BLaER1 treated with 17β-estradiol and CSF1 and Interleukin-3, amounts not matched to agents 10 nM and 100 nM (cell line): ENCODE results near the gene APBA1.

ENCODE experiments used
- H3K27ac ChIP-seq, 11 experiments: shearing (Covaris generic); formaldehyde crosslinking; 2 replicates each; pipeline ENCODE4 v1.8.1; 2022
- H3K27me3 ChIP-seq, 11 experiments: shearing (Covaris generic); formaldehyde crosslinking; 2 replicates each; pipeline ENCODE4 v1.8.1; 2022
- H3K36me3 ChIP-seq, 11 experiments: shearing (Covaris generic); formaldehyde crosslinking; 2 replicates each; pipeline ENCODE4 v1.8.1; 2022
- H3K4me1 ChIP-seq, 10 experiments: shearing (Covaris generic); formaldehyde crosslinking; 2 replicates each; pipeline ENCODE4 v1.8.1; 2022
- H3K4me2 ChIP-seq, 11 experiments: shearing (Covaris generic); formaldehyde crosslinking; 2 replicates each; pipeline ENCODE4 v1.8.1; 2022
- H3K4me3 ChIP-seq, 10 experiments: shearing (Covaris generic); formaldehyde crosslinking; 2 replicates each; pipeline ENCODE4 v1.8.1; 2022
- H3K9ac ChIP-seq, 11 experiments: shearing (Covaris generic); formaldehyde crosslinking; 2 replicates each; pipeline ENCODE4 v1.8.1; 2022
- H3K9me3 ChIP-seq, 11 experiments: shearing (Covaris generic); formaldehyde crosslinking; replicated peaks in 1 of 11; 2 replicates each; pipeline ENCODE4 v1.8.1; 2022
- H4K20me1 ChIP-seq, 11 experiments: shearing (Covaris generic); formaldehyde crosslinking; 2 replicates each; pipeline ENCODE4 v1.8.1; 2022
- Cebpa-rat ChIP-seq, 11 experiments: shearing (Covaris generic); IDR thresholded peaks; 2 replicates each; pipeline ENCODE4 v1.8.1; 2022

The APBA1 gene

GRCh38 chr9:69471433-69471832 is 200.7 kb downstream of the APBA1 start:
- H3K36me3 ChIP-seq: peaks cover 0 to 71% (median 15%) of the 10 kb centered on the region in 11 experiments; a peak in 13 of 22 replicates
- TF ChIP-seq Cebpa-rat (IDR thresholded peaks at IDR 0.05): no peak
- H3K4me3 ChIP-seq: no peak overlapping the region
- H3K9ac ChIP-seq: peak overlapping the region in 4 of 11 experiments; percentile 29 to 47 (median 30); a peak in 4 of 22 replicates
- no peaks in the 10 kb centered on the region; a peak in 1 of 22 replicates for H3K9me3 ChIP-seq
- peak overlapping the region in 7 of 11 experiments; percentile 22 to 92 (median 79); a peak in 13 of 22 replicates for H3K4me2 ChIP-seq
- no peaks in the 10 kb centered on the region for H3K27me3 ChIP-seq
- peaks cover 30 to 100% (median 99%) of the 10 kb centered on the region in 10 experiments for H3K4me1 ChIP-seq
- H4K20me1 ChIP-seq: no peaks in the 10 kb centered on the region
- H3K27ac ChIP-seq: peak overlapping the region in 7 of 11 experiments; percentile 7 to 77 (median 70); a peak in 12 of 22 replicates

GRCh38 chr9:69470186-69470977 is 201.8 kb downstream of the APBA1 start:
- Histone ChIP-seq H3K36me3 (peaks cover 0 to 77% (median 21%) of the 10 kb centered on the region in 11 experiments; a peak in 13 of 22 replicates), H3K4me2 (peak overlapping the region in 9 of 11 experiments; percentile 13 to 92 (median 76); a peak in 16 of 22 replicates), H4K20me1 (no peaks in the 10 kb centered on the region), H3K27me3 (no peaks in the 10 kb centered on the region), H3K9me3 (no peaks in the 10 kb centered on the region; a peak in 1 of 22 replicates), H3K27ac (peak overlapping the region in 7 of 11 experiments; percentile 15 to 77 (median 70); a peak in 13 of 22 replicates), H3K4me3 (no peak overlapping the region; a peak in 1 of 20 replicates), H3K9ac (peak overlapping the region in 4 of 11 experiments; percentile 4 to 68 (median 56); a peak in 8 of 22 replicates), H3K4me1 (peaks cover 19 to 100% (median 99%) of the 10 kb centered on the region in 10 experiments)
- no peak for TF ChIP-seq Cebpa-rat (IDR thresholded peaks at IDR 0.05)

GRCh38 chr9:69469136-69469535 is 203.0 kb downstream of the APBA1 start:
- Histone ChIP-seq H3K4me1 (peaks cover 9 to 100% (median 97%) of the 10 kb centered on the region in 10 experiments; a peak in 17 of 20 replicates), H3K9ac (peak overlapping the region in 6 of 11 experiments; percentile 6 to 70 (median 60); a peak in 10 of 22 replicates), H3K9me3 (no peaks in the 10 kb centered on the region; a peak in 1 of 22 replicates), H3K36me3 (peaks cover 0 to 82% (median 24%) of the 10 kb centered on the region in 11 experiments; a peak in 13 of 22 replicates), H4K20me1 (no peaks in the 10 kb centered on the region), H3K27me3 (no peaks in the 10 kb centered on the region), H3K4me2 (peak overlapping the region; percentile 21 to 92 (median 71); a peak in 18 of 22 replicates), H3K4me3 (peak overlapping the region in 2 of 10 experiments; percentile 21 to 37; a peak in 2 of 20 replicates), H3K27ac (peak overlapping the region in 8 of 11 experiments; percentile 47 to 77 (median 66); a peak in 16 of 22 replicates)
- no peak for TF ChIP-seq Cebpa-rat (IDR thresholded peaks at IDR 0.05)

GRCh38 chr9:69468380-69468779 is 203.8 kb downstream of the APBA1 start:
- Histone ChIP-seq H3K4me1 (peaks cover 14 to 100% (median 97%) of the 10 kb centered on the region in 10 experiments; a peak in 19 of 20 replicates), H3K4me2 (peak overlapping the region in 10 of 11 experiments; percentile 9 to 92 (median 74); a peak in 18 of 22 replicates), H3K36me3 (peaks cover 0 to 82% (median 24%) of the 10 kb centered on the region in 11 experiments; a peak in 14 of 22 replicates), H3K9ac (peak overlapping the region in 5 of 11 experiments; percentile 6 to 70 (median 64); a peak in 6 of 22 replicates), H3K9me3 (no peaks in the 10 kb centered on the region; a peak in 1 of 22 replicates), H3K27ac (peak overlapping the region in 8 of 11 experiments; percentile 47 to 77 (median 66); a peak in 15 of 22 replicates), H3K27me3 (no peaks in the 10 kb centered on the region), H4K20me1 (no peaks in the 10 kb centered on the region), H3K4me3 (peak overlapping the region in 2 of 10 experiments; percentile 21 to 37; a peak in 2 of 20 replicates)
- no peak for TF ChIP-seq Cebpa-rat (IDR thresholded peaks at IDR 0.05)

- H3K4me3 ChIP-seq: no peak overlapping the region
- no peaks in the 10 kb centered on the region for H4K20me1 ChIP-seq
- H3K27ac ChIP-seq: peak overlapping the region in 8 of 11 experiments; percentile 18 to 77 (median 37); a peak in 11 of 22 replicates
These were observed 206.0 kb downstream of the APBA1 start for GRCh38 chr9:69466151-69466550.

GRCh38 chr9:69465473-69465872 is 206.7 kb downstream of the APBA1 start:
- TF ChIP-seq Cebpa-rat (IDR thresholded peaks at IDR 0.05): no peak
- Histone ChIP-seq H3K9me3 (no peaks in the 10 kb centered on the region; a peak in 1 of 22 replicates), H3K27ac (peak overlapping the region in 8 of 11 experiments; percentile 18 to 77 (median 37); a peak in 13 of 22 replicates), H3K27me3 (no peaks in the 10 kb centered on the region), H3K4me3 (no peak overlapping the region), H3K36me3 (peaks cover 0 to 85% (median 46%) of the 10 kb centered on the region in 11 experiments; a peak in 16 of 22 replicates), H3K4me2 (peak overlapping the region in 9 of 11 experiments; percentile 20 to 92 (median 76); a peak in 18 of 22 replicates), H3K9ac (peak overlapping the region in 1 of 11 experiments; percentile 26; a peak in 1 of 22 replicates), H3K4me1 (peaks cover 14 to 78% (median 70%) of the 10 kb centered on the region in 10 experiments; a peak in 19 of 20 replicates), H4K20me1 (no peaks in the 10 kb centered on the region)

More at GRCh38 chr9:69466151-69466550, 206.0 kb downstream of the APBA1 start:
- no peaks in the 10 kb centered on the region for H3K27me3 ChIP-seq
- H3K4me2 ChIP-seq: peak overlapping the region in 9 of 11 experiments; percentile 20 to 92 (median 76); a peak in 17 of 22 replicates
- H3K9me3 ChIP-seq: no peaks in the 10 kb centered on the region; a peak in 1 of 22 replicates
- H3K4me1 ChIP-seq: peaks cover 14 to 85% (median 76%) of the 10 kb centered on the region in 10 experiments; a peak in 19 of 20 replicates
- peak overlapping the region in 1 of 11 experiments; percentile 5; a peak in 1 of 22 replicates for H3K9ac ChIP-seq
- TF ChIP-seq Cebpa-rat (IDR thresholded peaks at IDR 0.05): no peak
- peaks cover 0 to 85% (median 39%) of the 10 kb centered on the region in 11 experiments; a peak in 16 of 22 replicates for H3K36me3 ChIP-seq

GRCh38 chr9:69463497-69464068 is 208.6 kb downstream of the APBA1 start:
- peaks cover 4 to 60% (median 52%) of the 10 kb centered on the region in 10 experiments; a peak in 19 of 20 replicates for H3K4me1 ChIP-seq
- H3K4me3 ChIP-seq: no peak overlapping the region
- H3K27me3 ChIP-seq: no peaks in the 10 kb centered on the region
- H3K9me3 ChIP-seq: peaks cover 0 to 5% (median 0%) of the 10 kb centered on the region in 11 experiments; a peak in 1 of 22 replicates
- peak overlapping the region in 4 of 11 experiments; percentile 11 to 74 (median 26); a peak in 5 of 22 replicates for H3K27ac ChIP-seq
- no peaks in the 10 kb centered on the region for H4K20me1 ChIP-seq
- TF ChIP-seq Cebpa-rat (IDR thresholded peaks at IDR 0.05): no peak
- peak overlapping the region in 9 of 11 experiments; percentile 1 to 69 (median 35); a peak in 12 of 22 replicates for H3K4me2 ChIP-seq
- no peak overlapping the region for H3K9ac ChIP-seq
- H3K36me3 ChIP-seq: peaks cover 0 to 100% (median 65%) of the 10 kb centered on the region in 11 experiments; a peak in 16 of 22 replicates

- Histone ChIP-seq H4K20me1 (no peaks in the 10 kb centered on the region), H3K36me3 (peaks cover 0 to 100% (median 69%) of the 10 kb centered on the region in 11 experiments; a peak in 16 of 22 replicates), H3K9ac (no peak overlapping the region), H3K9me3 (peaks cover 0 to 6% (median 0%) of the 10 kb centered on the region in 11 experiments; a peak in 1 of 22 replicates), H3K27ac (peak overlapping the region in 2 of 11 experiments; percentile 0 to 13; a peak in 1 of 22 replicates), H3K27me3 (no peaks in the 10 kb centered on the region), H3K4me2 (no peak overlapping the region), H3K4me1 (peaks cover 4 to 60% (median 50%) of the 10 kb centered on the region in 10 experiments; a peak in 18 of 20 replicates), H3K4me3 (no peak overlapping the region)
- no peak for TF ChIP-seq Cebpa-rat (IDR thresholded peaks at IDR 0.05)
These were observed 209.8 kb downstream of the APBA1 start for GRCh38 chr9:69462394-69462793.
